ENCODE results near the gene CDH18.

Gene CDH18

GRCh38 chr5:19886123-19886917, 101.7 kb downstream of the CDH18 start:
- Histone ChIP-seq H3K4me2 (ENCODE audit: insufficient read depth, low read length) (no peak overlapping the region), H2AFZ (ENCODE audit: low read depth, low read length) (no peak overlapping the region), H3K9me3 (ENCODE audit: insufficient read depth, low read length, severe bottlenecking) (no peaks in the 10 kb centered on the region), H3K4me3 (ENCODE audit: low read depth in 1 of 2, low read length in 2 of 2) (no peak overlapping the region), H3K79me2 (ENCODE audit: insufficient read depth, low read length) (no peaks in the 10 kb centered on the region), H3K9ac (ENCODE audit: low read depth, low read length) (no peak overlapping the region), H3K36me3 (ENCODE audit: insufficient read depth, low read length) (no peaks in the 10 kb centered on the region), H3K27me3 (ENCODE audit: insufficient read depth, low read length, poor library complexity) (no peaks in the 10 kb centered on the region), H4K20me1 (ENCODE audit: insufficient read depth, low read length) (no peaks in the 10 kb centered on the region), H3K27ac (ENCODE audit: low read length) (no peak overlapping the region), H3K4me1 (ENCODE audit: insufficient read depth, low read length) (no peaks in the 10 kb centered on the region)
- TF ChIP-seq EZH2 (IDR thresholded peaks at IDR 0.05; ENCODE audit: borderline replicate concordance, low read depth, low read length, severe bottlenecking) (no peak), CTCF (IDR thresholded peaks at IDR 0.05; ENCODE audit: borderline replicate concordance, extremely low read depth, low read length, poor library complexity, severe bottlenecking) (no peak)
- no peak for DNase-seq
- ATAC-seq (ENCODE audit: insufficient read depth, low read depth), result no peak

GRCh38 chr5:19885040-19885824, 102.8 kb downstream of the CDH18 start:
- no peaks in the 10 kb centered on the region for H3K79me2 ChIP-seq (ENCODE audit: insufficient read depth, low read length)
- H3K4me3 ChIP-seq (ENCODE audit: low read depth in 1 of 2, low read length in 2 of 2), result no peak overlapping the region
- no peaks in the 10 kb centered on the region for H3K9me3 ChIP-seq (ENCODE audit: insufficient read depth, low read length, severe bottlenecking)
- DNase-seq (no peak), ATAC-seq (ENCODE audit: insufficient read depth, low read depth) (no peak)
- H3K4me1 ChIP-seq (ENCODE audit: insufficient read depth, low read length), result no peaks in the 10 kb centered on the region
- H3K4me2 ChIP-seq (ENCODE audit: insufficient read depth, low read length), result no peak overlapping the region
- no peak overlapping the region for H3K27ac ChIP-seq (ENCODE audit: low read length)
- no peak overlapping the region for H2AFZ ChIP-seq (ENCODE audit: low read depth, low read length)
- H3K36me3 ChIP-seq (ENCODE audit: insufficient read depth, low read length), result no peaks in the 10 kb centered on the region
- no peaks in the 10 kb centered on the region for H4K20me1 ChIP-seq (ENCODE audit: insufficient read depth, low read length)
- no peak for TF ChIP-seq CTCF (IDR thresholded peaks at IDR 0.05; ENCODE audit: borderline replicate concordance, extremely low read depth, low read length, poor library complexity, severe bottlenecking)
- no peak for TF ChIP-seq EZH2 (IDR thresholded peaks at IDR 0.05; ENCODE audit: borderline replicate concordance, low read depth, low read length, severe bottlenecking)
- H3K9ac ChIP-seq (ENCODE audit: low read depth, low read length), result no peak overlapping the region
- no peaks in the 10 kb centered on the region for H3K27me3 ChIP-seq (ENCODE audit: insufficient read depth, low read length, poor library complexity)

- Histone ChIP-seq H3K9ac (ENCODE audit: low read depth, low read length) (no peak overlapping the region), H2AFZ (ENCODE audit: low read depth, low read length) (no peak overlapping the region), H3K36me3 (ENCODE audit: insufficient read depth, low read length) (no peaks in the 10 kb centered on the region), H3K4me3 (ENCODE audit: low read depth in 1 of 2, low read length in 2 of 2) (no peak overlapping the region), H3K79me2 (ENCODE audit: insufficient read depth, low read length) (no peaks in the 10 kb centered on the region), H3K27me3 (ENCODE audit: insufficient read depth, low read length, poor library complexity) (no peaks in the 10 kb centered on the region), H3K4me2 (ENCODE audit: insufficient read depth, low read length) (no peak overlapping the region), H4K20me1 (ENCODE audit: insufficient read depth, low read length) (no peaks in the 10 kb centered on the region), H3K9me3 (ENCODE audit: insufficient read depth, low read length, severe bottlenecking) (no peaks in the 10 kb centered on the region), H3K4me1 (ENCODE audit: insufficient read depth, low read length) (no peaks in the 10 kb centered on the region), H3K27ac (ENCODE audit: low read length) (no peak overlapping the region)
- no peak for TF ChIP-seq EZH2 (IDR thresholded peaks at IDR 0.05; ENCODE audit: borderline replicate concordance, low read depth, low read length, severe bottlenecking)
- no peak for TF ChIP-seq CTCF (IDR thresholded peaks at IDR 0.05; ENCODE audit: borderline replicate concordance, extremely low read depth, low read length, poor library complexity, severe bottlenecking)
- DNase-seq (no peak), ATAC-seq (ENCODE audit: insufficient read depth, low read depth) (no peak)
Measured at GRCh38 chr5:19880859-19881436, 107.1 kb downstream of the CDH18 start.

Data from DND-41 (cell line).